ENCODE data around the gene PDE6C. TPM values are rescaled to one million over a fixed set of nuclear protein-coding genes. Genes with fewer than 3 reads are reported as not detected.

PDE6C gene
- total RNA-seq, 2 donors from 2014 or later, result not detected

DNA sequence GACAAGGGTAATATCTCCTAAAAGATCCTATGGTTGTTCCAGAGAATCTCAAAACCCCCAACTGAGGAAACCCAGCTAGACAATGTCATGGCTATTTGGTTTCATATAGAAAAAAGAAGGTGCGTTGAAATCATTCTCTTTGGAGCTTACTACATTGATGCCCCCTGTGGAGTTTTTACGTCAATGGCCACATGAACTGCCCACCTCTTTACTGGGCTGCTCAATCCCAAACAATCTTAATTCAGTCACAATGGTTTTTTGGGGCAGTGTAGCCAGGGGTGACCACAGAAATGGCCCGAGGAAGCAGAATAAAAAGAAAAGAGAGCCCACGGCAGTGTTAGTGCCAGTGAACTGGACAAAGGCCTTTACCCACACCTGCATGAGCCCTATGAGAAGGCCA lies 19.1 kb upstream of the PDE6C start:
- 83 to 95% methylated on average over 4 of the region's 4 CpGs for whole genome bisulfite sequencing, 2 experiments (ENCODE audit: insufficient coverage in 1 of 2, insufficient read length in 1 of 2)
- peaks cover 8% of the 10 kb centered on the region for H3K27me3 Mint-ChIP-seq (ENCODE audit: insufficient read depth)
- no peak overlapping the region for H3K27ac Mint-ChIP-seq
- H3K4me1 ChIP-seq (ENCODE audit: control insufficient read depth, insufficient read depth, low read length), result no peaks in the 10 kb centered on the region
- H3K9me3 ChIP-seq (ENCODE audit: control insufficient read depth, low read length), result no peaks in the 10 kb centered on the region
- no peak for DNase-seq
- H3K27me3 ChIP-seq (ENCODE audit: control insufficient read depth, insufficient read depth, low read length, poor library complexity, severe bottlenecking), result no peaks in the 10 kb centered on the region
- no peak overlapping the region for H3K4me3 Mint-ChIP-seq
- peaks cover 7% of the 10 kb centered on the region for H3K4me1 Mint-ChIP-seq
- TF ChIP-seq, protein P1, sequence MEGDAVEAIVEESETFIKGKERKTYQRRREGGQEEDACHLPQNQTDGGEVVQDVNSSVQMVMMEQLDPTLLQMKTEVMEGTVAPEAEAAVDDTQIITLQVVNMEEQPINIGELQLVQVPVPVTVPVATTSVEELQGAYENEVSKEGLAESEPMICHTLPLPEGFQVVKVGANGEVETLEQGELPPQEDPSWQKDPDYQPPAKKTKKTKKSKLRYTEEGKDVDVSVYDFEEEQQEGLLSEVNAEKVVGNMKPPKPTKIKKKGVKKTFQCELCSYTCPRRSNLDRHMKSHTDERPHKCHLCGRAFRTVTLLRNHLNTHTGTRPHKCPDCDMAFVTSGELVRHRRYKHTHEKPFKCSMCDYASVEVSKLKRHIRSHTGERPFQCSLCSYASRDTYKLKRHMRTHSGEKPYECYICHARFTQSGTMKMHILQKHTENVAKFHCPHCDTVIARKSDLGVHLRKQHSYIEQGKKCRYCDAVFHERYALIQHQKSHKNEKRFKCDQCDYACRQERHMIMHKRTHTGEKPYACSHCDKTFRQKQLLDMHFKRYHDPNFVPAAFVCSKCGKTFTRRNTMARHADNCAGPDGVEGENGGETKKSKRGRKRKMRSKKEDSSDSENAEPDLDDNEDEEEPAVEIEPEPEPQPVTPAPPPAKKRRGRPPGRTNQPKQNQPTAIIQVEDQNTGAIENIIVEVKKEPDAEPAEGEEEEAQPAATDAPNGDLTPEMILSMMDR (conservative IDR thresholded peaks at IDR 0.05), result no peak
- H3K36me3 Mint-ChIP-seq (ENCODE audit: low read depth), result no peaks in the 10 kb centered on the region
- H3K9me3 Mint-ChIP-seq, result no peaks in the 10 kb centered on the region
- H3K4me3 ChIP-seq (ENCODE audit: low read length), result no peak overlapping the region
- no peaks in the 10 kb centered on the region for H3K36me3 ChIP-seq (ENCODE audit: control insufficient read depth, insufficient read depth, low read length)
- no peak overlapping the region for H3K9ac ChIP-seq (ENCODE audit: extremely low read depth, low read length, poor library complexity, severe bottlenecking)
- H3K27ac ChIP-seq (ENCODE audit: low read depth, low read length), result no peak overlapping the region

DNA sequence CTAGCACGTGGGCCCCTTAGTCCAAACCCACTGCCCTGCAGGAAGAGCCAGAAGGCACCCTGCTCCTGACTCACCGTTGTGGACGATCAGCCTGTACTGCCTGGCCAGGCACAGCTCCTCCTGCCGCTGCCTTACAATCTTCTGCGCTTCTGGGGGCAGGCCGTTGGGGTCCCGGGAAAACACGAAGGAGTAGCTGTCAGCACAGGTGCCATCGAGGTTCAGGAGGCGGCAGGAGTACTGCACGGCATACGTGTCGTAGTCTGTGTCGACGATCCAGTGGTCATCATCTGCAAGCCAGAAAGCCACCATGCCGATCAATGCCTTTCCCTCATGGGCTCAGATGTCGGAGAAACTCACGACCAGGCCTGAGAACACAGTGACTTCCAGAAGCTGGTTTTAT lies 18.6 kb upstream of the PDE6C start:
- H3K27me3 Mint-ChIP-seq (ENCODE audit: insufficient read depth), result peaks cover 10% of the 10 kb centered on the region
- WGBS, 2 experiments (ENCODE audit: insufficient coverage in 1 of 2, insufficient read length in 1 of 2), result 92 to 93% methylated on average over 18 of the region's 18 CpGs
- TF ChIP-seq, protein P1 (conservative IDR thresholded peaks at IDR 0.05), result no peak

DNA sequence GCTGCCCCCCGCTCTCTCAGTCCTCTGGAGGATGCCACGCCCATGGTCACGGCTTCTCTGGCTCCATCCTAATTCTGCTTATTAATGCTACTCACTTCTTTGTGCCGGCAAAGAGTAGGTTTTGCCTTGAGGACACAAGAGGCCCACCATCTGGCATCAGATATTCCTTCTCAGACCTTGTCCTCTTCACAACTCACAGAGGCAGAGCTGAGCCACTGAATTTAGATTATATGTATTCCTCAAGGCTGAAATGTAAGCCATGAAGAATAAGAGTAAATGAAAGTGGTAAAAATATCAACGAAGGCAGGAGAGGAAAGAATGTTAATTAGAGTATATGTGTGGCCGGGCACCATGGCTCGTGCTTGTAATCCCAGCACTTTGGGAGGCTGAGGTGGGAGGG lies 17.8 kb upstream of the PDE6C start:
- H3K9me3 ChIP-seq (ENCODE audit: control insufficient read depth, low read length), result no peaks in the 10 kb centered on the region
- H3K4me1 ChIP-seq (ENCODE audit: control insufficient read depth, insufficient read depth, low read length), result no peaks in the 10 kb centered on the region
- TF ChIP-seq, protein P1 (conservative IDR thresholded peaks at IDR 0.05), result no peak
- Mint-ChIP-seq H3K36me3 (ENCODE audit: low read depth) (no peaks in the 10 kb centered on the region), H3K4me3 (no peak overlapping the region), H3K4me1 (peaks cover 11% of the 10 kb centered on the region), H3K27me3 (ENCODE audit: insufficient read depth) (peaks cover 12% of the 10 kb centered on the region), H3K27ac (no peak overlapping the region), H3K9me3 (no peaks in the 10 kb centered on the region)
- no peak for DNase-seq
- no peak overlapping the region for H3K9ac ChIP-seq (ENCODE audit: extremely low read depth, low read length, poor library complexity, severe bottlenecking)
- no peak overlapping the region for H3K4me3 ChIP-seq (ENCODE audit: low read length)
- H3K36me3 ChIP-seq (ENCODE audit: control insufficient read depth, insufficient read depth, low read length), result no peaks in the 10 kb centered on the region
- peaks cover 2% of the 10 kb centered on the region for H3K27me3 ChIP-seq (ENCODE audit: control insufficient read depth, insufficient read depth, low read length, poor library complexity, severe bottlenecking)
- no peak overlapping the region for H3K27ac ChIP-seq (ENCODE audit: low read depth, low read length)
- 89 to 95% methylated on average over 7 of the region's 7 CpGs for WGBS, 2 experiments (ENCODE audit: insufficient coverage in 1 of 2, insufficient read length in 1 of 2)

More for the DNA sequence above, 18.6 kb upstream of the PDE6C start:
- H3K9ac ChIP-seq (ENCODE audit: extremely low read depth, low read length, poor library complexity, severe bottlenecking), result no peak overlapping the region
- H3K4me1 ChIP-seq (ENCODE audit: control insufficient read depth, insufficient read depth, low read length), result no peaks in the 10 kb centered on the region
- no peaks in the 10 kb centered on the region for H3K27me3 ChIP-seq (ENCODE audit: control insufficient read depth, insufficient read depth, low read length, poor library complexity, severe bottlenecking)
- Mint-ChIP-seq H3K4me1 (peaks cover 7% of the 10 kb centered on the region), H3K27ac (no peak overlapping the region), H3K36me3 (ENCODE audit: low read depth) (no peaks in the 10 kb centered on the region), H3K9me3 (no peaks in the 10 kb centered on the region), H3K4me3 (no peak overlapping the region)
- no peak overlapping the region for H3K4me3 ChIP-seq (ENCODE audit: low read length)
- H3K27ac ChIP-seq (ENCODE audit: low read depth, low read length), result no peak overlapping the region
- no peak for DNase-seq
- no peaks in the 10 kb centered on the region for H3K9me3 ChIP-seq (ENCODE audit: control insufficient read depth, low read length)
- H3K36me3 ChIP-seq (ENCODE audit: control insufficient read depth, insufficient read depth, low read length), result no peaks in the 10 kb centered on the region

Data from endodermal cell (in vitro differentiated cells).